LNCaP clone FGC (cell line): Measurements from ENCODE around the gene KRT24.
A peak's percentile ranks its signal among the peaks of the same experiment; 100 is the strongest.

Experiments
- DNase-seq: peaks from one replicate; pipeline ENCODE4 v3.0.0-alpha.2; 2011; ENCODE audit warnings: low read depth
- H3K4me3 ChIP-seq: 2 replicates; pipeline ENCODE4 v1.5.1; 2011; ENCODE audit warnings: mild to moderate bottlenecking, low read depth, low read length, control low read depth
- TF ChIP-seq, protein P1 (sequence below): IDR thresholded peaks from 2 replicates; pipeline ENCODE4 v1.5.1; 2012; ENCODE audit warnings: mild to moderate bottlenecking; ENCODE audit not compliant: control insufficient read depth, insufficient read depth; ENCODE audit errors: extremely low read depth

The KRT24 gene

DNA sequence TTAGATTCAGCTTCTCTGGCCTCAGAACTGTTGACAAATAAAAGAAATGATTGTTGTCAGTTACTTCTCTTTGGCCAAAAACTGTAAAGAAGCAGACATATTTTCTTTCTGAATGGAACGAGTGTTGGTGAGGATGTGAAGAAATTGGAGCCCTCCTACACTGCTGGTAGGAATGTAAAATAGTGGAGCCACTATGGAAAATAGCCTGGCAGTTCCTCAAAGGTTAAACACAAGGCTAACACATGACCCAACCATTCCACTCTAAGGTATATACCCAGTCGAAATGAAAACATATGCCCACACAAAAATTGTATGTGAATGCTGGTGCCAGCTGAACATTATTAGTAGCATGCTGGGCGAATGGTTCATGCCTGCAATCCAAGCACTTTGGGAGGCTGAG is 14.2 kb upstream of the KRT24 start:
- no peak for DNase-seq
- H3K4me3 ChIP-seq, result no peak overlapping the region
- TF ChIP-seq, protein P1, sequence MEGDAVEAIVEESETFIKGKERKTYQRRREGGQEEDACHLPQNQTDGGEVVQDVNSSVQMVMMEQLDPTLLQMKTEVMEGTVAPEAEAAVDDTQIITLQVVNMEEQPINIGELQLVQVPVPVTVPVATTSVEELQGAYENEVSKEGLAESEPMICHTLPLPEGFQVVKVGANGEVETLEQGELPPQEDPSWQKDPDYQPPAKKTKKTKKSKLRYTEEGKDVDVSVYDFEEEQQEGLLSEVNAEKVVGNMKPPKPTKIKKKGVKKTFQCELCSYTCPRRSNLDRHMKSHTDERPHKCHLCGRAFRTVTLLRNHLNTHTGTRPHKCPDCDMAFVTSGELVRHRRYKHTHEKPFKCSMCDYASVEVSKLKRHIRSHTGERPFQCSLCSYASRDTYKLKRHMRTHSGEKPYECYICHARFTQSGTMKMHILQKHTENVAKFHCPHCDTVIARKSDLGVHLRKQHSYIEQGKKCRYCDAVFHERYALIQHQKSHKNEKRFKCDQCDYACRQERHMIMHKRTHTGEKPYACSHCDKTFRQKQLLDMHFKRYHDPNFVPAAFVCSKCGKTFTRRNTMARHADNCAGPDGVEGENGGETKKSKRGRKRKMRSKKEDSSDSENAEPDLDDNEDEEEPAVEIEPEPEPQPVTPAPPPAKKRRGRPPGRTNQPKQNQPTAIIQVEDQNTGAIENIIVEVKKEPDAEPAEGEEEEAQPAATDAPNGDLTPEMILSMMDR, result no peak

GRCh38 chr17:40714473-40714872 is 10.9 kb upstream of the KRT24 start:
- no peak overlapping the region for H3K4me3 ChIP-seq
- no peak for DNase-seq
- TF ChIP-seq, protein P1, result no peak

GRCh38 chr17:40707745-40708144 is 4.2 kb upstream of the KRT24 start:
- DNase-seq, result no peak
- TF ChIP-seq, protein P1, result no peak
- H3K4me3 ChIP-seq, result no peak overlapping the region

DNA sequence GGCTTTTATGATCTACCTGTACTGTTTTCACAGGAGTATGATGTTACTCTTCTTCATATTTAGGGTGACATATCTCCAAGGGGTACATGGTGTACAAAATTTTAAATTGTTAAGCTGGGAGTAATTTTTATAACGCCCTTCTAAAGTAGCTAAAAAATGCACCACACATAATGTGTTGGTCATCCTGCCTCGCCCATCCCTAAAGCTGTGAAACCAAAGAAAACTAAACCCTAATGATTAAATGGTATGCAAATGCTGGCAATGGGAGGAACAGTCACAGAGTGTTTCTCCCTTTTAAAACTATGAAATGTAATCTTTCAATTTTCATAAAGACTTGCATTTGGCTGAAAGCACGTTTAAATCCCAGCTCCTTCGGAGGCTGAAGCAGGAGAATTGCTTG is 2.0 kb upstream of the KRT24 start:
- TF ChIP-seq, protein P1, result no peak
- no peak for DNase-seq
- H3K4me3 ChIP-seq, result no peak overlapping the region

- TF ChIP-seq, protein P1, result no peak
- peak; percentile 40 for DNase-seq
- no peak overlapping the region for H3K4me3 ChIP-seq
Observed at GRCh38 chr17:40702271-40702670, 1.3 kb downstream of the KRT24 start.

DNA sequence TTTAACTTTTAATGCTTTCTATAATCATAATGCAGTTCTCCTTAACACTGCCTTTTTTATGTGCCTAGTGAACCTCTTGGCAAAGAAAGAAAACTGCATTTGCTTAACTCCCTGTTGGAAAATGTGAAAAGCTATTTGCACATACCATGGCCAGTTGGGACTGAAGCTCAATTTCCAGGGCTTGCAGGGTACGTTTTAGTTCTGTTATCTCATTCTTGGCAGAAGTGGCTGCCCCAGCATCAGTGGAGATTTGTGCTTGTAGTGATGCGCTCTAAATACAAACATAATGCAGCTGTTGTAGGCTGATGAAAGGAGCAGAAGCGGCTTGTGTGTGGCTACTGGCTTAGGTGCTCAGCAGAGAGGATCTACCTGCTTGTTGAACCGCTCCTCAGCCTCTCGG is 3.7 kb downstream of the KRT24 start:
- TF ChIP-seq, protein P1, result no peak
- DNase-seq, result no peak
- no peak overlapping the region for H3K4me3 ChIP-seq

GRCh38 chr17:40699371-40699770 is 4.2 kb downstream of the KRT24 start:
- H3K4me3 ChIP-seq, result no peak overlapping the region
- no peak for DNase-seq
- TF ChIP-seq, protein P1, result no peak
